Lung (tissue), 12 donors: ENCODE data around the gene NPAS3. TPM values are rescaled to one million over a fixed set of nuclear protein-coding genes. Genes with fewer than 3 reads are reported as not detected.
A peak's percentile ranks its signal among the peaks of the same experiment; 100 is the strongest.

Experiments used
- ATAC-seq: fragments of 200-7000 bp; cut with Tn5 transposase; one replicate; pipeline ENCODE4 v1.9.1; 2020; ENCODE audit warnings: moderate number of reproducible peaks; ENCODE audit not compliant: insufficient read depth, low FRiP score
- DNase-seq, 3 donors: peaks; one replicate each; pipeline ENCODE4 v3.0.0-alpha.2; 2013 to 2017
- H3K27ac ChIP-seq, 2 donors: one replicate each; pipeline ENCODE4 v1.5.1; 2013; ENCODE audit warnings: mild to moderate bottlenecking in 2 of 2, moderate library complexity in 2 of 2, control low read depth in 1 of 2, inconsistent platforms in 1 of 2, low read depth in 1 of 2, low read length in 1 of 2
- H3K27me3 ChIP-seq, 3 donors: one replicate each; pipeline ENCODE4 v1.5.1; 2013; ENCODE audit warnings: low read length in 2 of 3; ENCODE audit not compliant: control insufficient read depth in 3 of 3, insufficient read depth in 3 of 3
- H3K36me3 ChIP-seq, 4 donors: one replicate each; pipeline ENCODE4 v1.5.1; 2013; ENCODE audit warnings: low read length in 4 of 4, mild to moderate bottlenecking in 1 of 4, moderate library complexity in 1 of 4; ENCODE audit not compliant: control insufficient read depth in 4 of 4, insufficient read depth in 4 of 4
- H3K4me1 ChIP-seq, 5 donors: one replicate each; pipeline ENCODE4 v1.5.1; 2013; ENCODE audit warnings: low read length in 5 of 5, mild to moderate bottlenecking in 2 of 5, moderate library complexity in 1 of 5; ENCODE audit not compliant: control insufficient read depth in 5 of 5, insufficient read depth in 5 of 5
- H3K4me3 ChIP-seq: one replicate; pipeline ENCODE4 v1.5.1; 2013; ENCODE audit warnings: mild to moderate bottlenecking, control low read depth, moderate library complexity
- H3K9ac ChIP-seq, 2 donors: one replicate each; pipeline ENCODE4 v1.5.1; 2013; ENCODE audit warnings: low read length in 2 of 2, control low read depth in 1 of 2; ENCODE audit not compliant: insufficient read depth in 1 of 2
- H3K9me3 ChIP-seq, 4 donors: one replicate each; pipeline ENCODE4 v1.5.1; 2013; ENCODE audit warnings: low read length in 3 of 4, mild to moderate bottlenecking in 1 of 4, moderate library complexity in 1 of 4; ENCODE audit not compliant: control insufficient read depth in 4 of 4, insufficient read depth in 3 of 4
- WGBS, 2 donors: extraction: QIAGEN DNeasy Blood & Tissue Kit; methylation state at CpG; one replicate each; pipeline ENCODE4 v1.1.7; 2013; 5-methylcytosine and 5-hydroxymethylcytosine counted together
- polyA plus RNA-seq, 2 donors: library from polyadenylated mRNA; stranded (reverse); fragments of 200-250 nt; gene quantifications; one replicate each; pipeline ENCODE4 v1.2.1, GENCODE V29; 2013
- total RNA-seq, 2 donors: library from RNA; depleted of rRNA in 1 of 2; stranded (reverse); fragments of >200 nt in 1 of 2; gene quantifications; one replicate each; pipeline ENCODE4 v1.2.1, GENCODE V29; 2014 to 2021
- TF ChIP-seq, protein P1 (sequence below): IDR thresholded peaks from 2 replicates; pipeline ENCODE4 v1.5.1; 2012; ENCODE audit warnings: mild to moderate bottlenecking; ENCODE audit errors: control extremely low read depth, extremely low read depth
- donor health status: control.
- donor health status: control.
- donor health status: Bipolar disorder and iron deficiency.
- donor health status: healthy.
- donor health status: DM: yes; HTN: yes; CAD: no.

Gene NPAS3
- total and polyA plus RNA-seq, 4 donors: 0.13 to 0.48 (median 0.33) TPM

DNA sequence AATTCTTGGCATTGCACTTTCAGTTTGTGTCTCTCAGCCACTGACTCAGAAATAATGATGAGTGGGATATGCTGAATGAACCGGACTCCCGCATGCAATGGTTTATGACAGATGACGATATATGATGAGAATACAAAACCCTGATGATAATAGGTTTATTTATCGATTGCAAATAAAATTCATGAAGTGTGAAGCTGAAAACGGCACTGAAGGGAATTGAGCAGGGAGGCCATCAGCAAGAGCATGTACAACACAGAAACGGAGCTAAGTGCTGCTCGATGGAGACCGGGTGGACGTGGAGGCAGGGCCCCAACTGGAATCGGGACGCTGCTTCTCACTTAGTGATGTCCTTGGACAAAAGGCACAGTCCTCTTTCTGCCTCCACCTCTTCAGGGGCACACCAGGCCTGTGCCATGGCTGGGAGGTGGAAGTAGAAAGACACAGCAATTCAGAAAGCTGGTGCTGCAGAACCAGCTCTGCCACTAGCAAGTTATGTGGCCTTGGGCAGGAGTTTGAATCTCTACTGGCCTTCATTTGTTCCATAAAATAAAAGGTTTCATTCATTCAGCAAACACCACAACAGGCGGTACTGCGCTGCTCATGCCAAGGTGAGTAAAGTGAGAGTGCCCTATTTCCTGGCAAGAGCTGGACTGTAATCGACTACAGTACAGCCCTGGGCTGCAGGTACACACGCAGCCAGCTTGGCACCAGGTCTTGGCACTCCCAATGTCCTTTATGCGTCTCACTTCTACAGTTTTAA lies 895.2 kb downstream of the NPAS3 start:
- TF ChIP-seq, protein P1, sequence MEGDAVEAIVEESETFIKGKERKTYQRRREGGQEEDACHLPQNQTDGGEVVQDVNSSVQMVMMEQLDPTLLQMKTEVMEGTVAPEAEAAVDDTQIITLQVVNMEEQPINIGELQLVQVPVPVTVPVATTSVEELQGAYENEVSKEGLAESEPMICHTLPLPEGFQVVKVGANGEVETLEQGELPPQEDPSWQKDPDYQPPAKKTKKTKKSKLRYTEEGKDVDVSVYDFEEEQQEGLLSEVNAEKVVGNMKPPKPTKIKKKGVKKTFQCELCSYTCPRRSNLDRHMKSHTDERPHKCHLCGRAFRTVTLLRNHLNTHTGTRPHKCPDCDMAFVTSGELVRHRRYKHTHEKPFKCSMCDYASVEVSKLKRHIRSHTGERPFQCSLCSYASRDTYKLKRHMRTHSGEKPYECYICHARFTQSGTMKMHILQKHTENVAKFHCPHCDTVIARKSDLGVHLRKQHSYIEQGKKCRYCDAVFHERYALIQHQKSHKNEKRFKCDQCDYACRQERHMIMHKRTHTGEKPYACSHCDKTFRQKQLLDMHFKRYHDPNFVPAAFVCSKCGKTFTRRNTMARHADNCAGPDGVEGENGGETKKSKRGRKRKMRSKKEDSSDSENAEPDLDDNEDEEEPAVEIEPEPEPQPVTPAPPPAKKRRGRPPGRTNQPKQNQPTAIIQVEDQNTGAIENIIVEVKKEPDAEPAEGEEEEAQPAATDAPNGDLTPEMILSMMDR: no peak
- no peak overlapping the region for H3K4me3 ChIP-seq
- H3K27ac ChIP-seq: no peak overlapping the region
- no peaks in the 10 kb centered on the region for H3K9me3 ChIP-seq
- H3K27me3 ChIP-seq: no peaks in the 10 kb centered on the region
- no peaks in the 10 kb centered on the region for H3K36me3 ChIP-seq
- 79 to 87% methylated on average over 16 of the region's 16 CpGs for WGBS, 2 donors
- DNase-seq (peak; percentile 27 to 66 (median 48)), ATAC-seq (no peak)
- H3K4me1 ChIP-seq: peaks cover 0 to 1% (median 0%) of the 10 kb centered on the region in 5 donors
- no peak overlapping the region for H3K9ac ChIP-seq

DNA sequence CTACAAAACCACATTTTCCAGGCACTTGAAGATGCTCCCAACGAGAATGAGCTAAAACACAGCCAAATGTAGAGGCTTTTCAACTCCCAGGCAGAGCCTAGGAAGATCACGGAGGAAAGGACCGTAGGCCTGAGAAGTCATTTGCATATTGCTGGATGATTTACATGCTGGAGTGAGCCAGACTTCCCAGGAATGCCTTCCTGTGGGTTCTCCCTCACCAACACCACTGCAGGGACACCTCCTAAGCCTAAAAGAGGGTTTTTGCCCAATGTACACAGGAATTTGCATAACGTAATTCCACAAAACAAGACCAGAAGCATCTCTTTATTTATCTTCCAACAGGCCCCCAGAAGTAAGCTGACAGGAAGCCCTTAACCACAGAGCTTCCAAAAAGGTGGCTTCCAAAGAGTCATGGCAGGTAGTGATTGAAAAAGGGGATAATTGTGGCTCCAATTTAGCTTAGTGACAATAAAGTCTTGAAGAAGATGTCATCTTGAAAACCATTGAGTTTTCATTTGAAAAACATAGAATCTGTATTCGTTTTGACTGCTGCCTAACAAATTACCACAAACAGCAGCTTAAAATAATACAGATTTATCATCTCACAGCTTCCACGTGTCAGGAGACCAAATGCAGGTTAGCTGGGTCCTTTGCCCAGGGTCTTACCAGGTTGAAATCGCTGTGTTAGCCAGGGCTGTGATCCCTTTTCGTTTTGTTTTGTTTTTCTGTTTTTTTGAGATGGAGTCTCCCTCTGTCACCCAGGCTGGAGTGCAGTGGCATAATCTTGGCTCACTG lies 896.0 kb downstream of the NPAS3 start:
- 86 to 92% methylated on average over 8 of the region's 8 CpGs for WGBS, 2 donors
- H3K9me3 ChIP-seq: no peaks in the 10 kb centered on the region
- H3K4me1 ChIP-seq: peaks cover 0 to 1% (median 0%) of the 10 kb centered on the region in 5 donors
- DNase-seq (no peak), ATAC-seq (no peak)
- TF ChIP-seq, protein P1: no peak
- H3K36me3 ChIP-seq: no peaks in the 10 kb centered on the region
- no peak overlapping the region for H3K9ac ChIP-seq
- no peaks in the 10 kb centered on the region for H3K27me3 ChIP-seq
- no peak overlapping the region for H3K4me3 ChIP-seq
- no peak overlapping the region for H3K27ac ChIP-seq

DNA sequence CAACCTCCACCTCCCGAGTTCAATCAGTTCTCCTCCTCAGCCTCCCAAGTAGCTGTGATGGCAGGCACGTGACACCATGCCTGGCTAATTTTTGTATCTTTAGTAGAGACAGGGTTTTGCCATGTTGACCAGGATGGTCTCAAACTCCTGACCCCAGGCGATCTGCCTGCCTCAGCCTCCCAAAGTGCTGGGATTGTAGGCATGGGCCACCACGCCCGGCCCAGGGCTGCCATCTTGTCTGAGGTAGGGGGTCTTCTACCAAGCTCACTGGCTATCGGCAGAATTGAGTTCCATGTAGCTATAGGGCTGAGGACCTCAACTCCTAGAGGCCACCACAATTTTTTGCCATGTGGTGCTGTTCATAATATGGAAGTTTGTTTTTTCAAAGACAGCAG lies 896.6 kb downstream of the NPAS3 start:
- WGBS, 2 donors: 95 to 96% methylated on average over 6 of the region's 6 CpGs
- H3K36me3 ChIP-seq: no peaks in the 10 kb centered on the region

More for the DNA sequence above, 896.6 kb downstream of the NPAS3 start:
- Histone ChIP-seq H3K27ac (no peak overlapping the region), H3K27me3 (no peaks in the 10 kb centered on the region), H3K9me3 (no peaks in the 10 kb centered on the region), H3K9ac (no peak overlapping the region), H3K4me1 (peaks cover 0 to 1% (median 0%) of the 10 kb centered on the region in 5 donors), H3K4me3 (no peak overlapping the region)
- DNase-seq (no peak), ATAC-seq (no peak)
- TF ChIP-seq, protein P1: no peak
